ENCODE results near the gene BCAS3. TPM values are rescaled to one million over a fixed set of nuclear protein-coding genes. Genes with fewer than 3 reads are reported as not detected.

Gene BCAS3
- total and polyA plus RNA-seq, 3 experiments from 2014 or later = 10.7 to 35.3 (median 13.5) TPM

DNA sequence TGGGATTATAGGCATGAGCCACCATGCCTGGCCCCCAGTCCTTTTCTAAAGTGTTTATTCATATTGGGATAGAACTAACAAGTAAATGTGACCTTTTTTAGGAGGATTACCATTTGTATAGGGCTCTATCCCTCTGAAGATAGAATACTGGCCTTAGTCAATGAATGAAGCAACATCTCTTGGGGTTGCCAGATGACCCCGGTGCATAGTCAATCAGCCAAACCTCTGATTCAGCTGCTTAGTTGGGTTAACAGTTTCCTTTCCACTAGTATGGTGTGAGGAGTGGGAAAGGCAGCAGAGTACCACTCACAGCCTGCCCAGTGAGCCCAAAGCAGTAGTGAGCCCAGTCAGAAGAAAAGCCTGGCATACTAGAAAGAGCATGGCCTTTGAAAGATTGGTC, 627.4 kb downstream of the BCAS3 start:
- Mint-ChIP-seq H3K27ac (no peak overlapping the region), H3K27me3 (no peaks in the 10 kb centered on the region), H3K9me3 (no peaks in the 10 kb centered on the region), H3K4me3 (no peak overlapping the region), H3K4me1 (no peaks in the 10 kb centered on the region), H3K36me3 (peaks cover 0 to 9% (median 0%) of the 10 kb centered on the region in 3 donors)
- no peak for DNase-seq
- no peaks in the 10 kb centered on the region for H3K27me3 ChIP-seq (ENCODE audit: insufficient read depth, low read length, poor library complexity, severe bottlenecking)
- CTCF ChIA-PET = no interaction called here
- POLR2A ChIA-PET = no interaction called here
- no peak overlapping the region for H3K27ac ChIP-seq (ENCODE audit: low read depth, low read length)
- no peak overlapping the region for H3K4me3 ChIP-seq (ENCODE audit: low read length)
- H3K9me3 ChIP-seq (ENCODE audit: low read length) = no peaks in the 10 kb centered on the region
- H3K36me3 ChIP-seq (ENCODE audit: insufficient read depth, low read length) = no peaks in the 10 kb centered on the region
- H3K4me1 ChIP-seq (ENCODE audit: insufficient read depth, low read length) = no peaks in the 10 kb centered on the region

DNA sequence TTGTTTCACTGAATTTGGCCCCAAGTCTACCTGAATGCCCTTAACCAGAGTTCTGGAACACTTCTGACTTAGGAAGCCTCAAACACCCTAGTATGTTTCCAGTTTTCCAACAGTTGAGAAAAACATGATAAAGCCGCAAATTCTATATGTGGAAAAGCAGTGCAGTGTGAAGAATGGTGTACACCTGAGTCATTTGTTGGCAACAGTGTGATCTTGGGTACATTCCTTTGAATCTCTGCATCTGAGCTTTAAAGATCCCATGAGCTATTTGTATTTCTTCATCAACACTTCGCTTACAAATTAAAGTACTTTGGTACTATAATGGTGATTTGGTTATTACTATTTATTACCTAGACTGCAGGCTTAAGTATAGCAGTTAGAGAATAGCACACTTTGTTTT, 628.4 kb downstream of the BCAS3 start:
- no peak overlapping the region for H3K4me3 Mint-ChIP-seq
- Histone ChIP-seq H3K4me1 (ENCODE audit: insufficient read depth, low read length) (no peaks in the 10 kb centered on the region), H3K27me3 (ENCODE audit: insufficient read depth, low read length, poor library complexity, severe bottlenecking) (no peaks in the 10 kb centered on the region), H3K36me3 (ENCODE audit: insufficient read depth, low read length) (no peaks in the 10 kb centered on the region), H3K9me3 (ENCODE audit: low read length) (no peaks in the 10 kb centered on the region), H3K4me3 (ENCODE audit: low read length) (no peak overlapping the region), H3K27ac (ENCODE audit: low read depth, low read length) (no peak overlapping the region)
- CTCF ChIA-PET = no interaction called here
- POLR2A ChIA-PET = no interaction called here
- H3K27ac Mint-ChIP-seq = peak overlapping the region in 1 of 8 donors; percentile 6
- no peaks in the 10 kb centered on the region for H3K27me3 Mint-ChIP-seq
- peaks cover 0 to 9% (median 0%) of the 10 kb centered on the region in 3 donors for H3K36me3 Mint-ChIP-seq
- no peaks in the 10 kb centered on the region for H3K4me1 Mint-ChIP-seq
- no peak for DNase-seq
- no peaks in the 10 kb centered on the region for H3K9me3 Mint-ChIP-seq

DNA sequence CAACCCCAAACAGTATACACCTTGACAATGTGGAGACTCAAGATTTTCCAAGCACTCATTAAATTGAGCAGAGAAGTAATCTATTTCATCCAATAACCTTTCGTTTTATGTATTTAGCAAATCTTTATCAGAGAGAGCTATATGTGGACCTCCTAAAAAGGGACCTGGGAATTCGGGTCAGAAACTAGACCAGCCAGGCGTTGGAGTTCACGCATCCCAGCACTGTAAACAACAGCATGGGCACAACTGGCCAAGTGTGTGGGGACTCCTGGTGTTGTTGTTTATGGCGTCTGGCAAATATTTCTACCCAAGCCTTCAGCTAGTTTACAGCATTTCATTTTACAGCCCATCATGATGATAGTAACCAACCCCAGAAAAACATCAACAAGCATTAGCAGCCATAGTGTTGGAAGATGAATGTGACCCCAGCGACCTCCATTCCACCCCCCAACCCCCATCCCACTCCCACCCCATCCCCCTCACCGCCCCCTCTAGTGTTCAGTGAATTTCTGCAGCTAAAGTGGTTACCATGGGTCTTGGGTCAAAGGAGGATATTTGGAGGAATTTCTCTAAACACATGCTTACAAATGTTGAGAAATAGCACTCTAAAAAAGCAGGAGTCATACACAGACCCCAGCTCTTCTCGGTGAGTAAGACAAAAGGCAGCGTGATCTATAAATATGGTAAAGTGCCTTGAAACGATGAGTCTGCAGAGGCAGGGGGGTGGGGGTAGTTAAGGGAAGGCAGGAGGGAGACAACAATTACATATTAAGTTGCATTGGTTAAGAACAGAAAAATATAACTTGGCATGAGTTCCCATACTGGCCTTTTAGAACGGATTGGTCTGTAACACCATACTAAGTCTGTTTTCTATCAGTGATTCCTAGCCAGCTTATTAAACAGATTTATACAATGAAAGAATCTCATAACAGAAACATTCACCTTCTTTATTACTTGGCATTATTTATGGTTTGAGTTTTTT, 630.5 kb downstream of the BCAS3 start:
- ChIA-PET CTCF (interaction anchor here (1.4 kb wide), 1 partner anchor 118 kb away, joined by 5 read pairs; no protein-coding TSS in a partner anchor), POLR2A (no interaction called here)
- Mint-ChIP-seq H3K36me3 (peaks cover 0 to 6% (median 0%) of the 10 kb centered on the region in 3 donors), H3K4me1 (no peaks in the 10 kb centered on the region), H3K27me3 (no peaks in the 10 kb centered on the region), H3K4me3 (no peak overlapping the region), H3K9me3 (no peaks in the 10 kb centered on the region), H3K27ac (no peak overlapping the region)
- Histone ChIP-seq H3K27me3 (ENCODE audit: insufficient read depth, low read length, poor library complexity, severe bottlenecking) (no peaks in the 10 kb centered on the region), H3K27ac (ENCODE audit: low read depth, low read length) (no peak overlapping the region), H3K4me1 (ENCODE audit: insufficient read depth, low read length) (no peaks in the 10 kb centered on the region), H3K9me3 (ENCODE audit: low read length) (no peaks in the 10 kb centered on the region), H3K4me3 (ENCODE audit: low read length) (no peak overlapping the region), H3K36me3 (ENCODE audit: insufficient read depth, low read length) (no peaks in the 10 kb centered on the region)
- no peak for DNase-seq

DNA sequence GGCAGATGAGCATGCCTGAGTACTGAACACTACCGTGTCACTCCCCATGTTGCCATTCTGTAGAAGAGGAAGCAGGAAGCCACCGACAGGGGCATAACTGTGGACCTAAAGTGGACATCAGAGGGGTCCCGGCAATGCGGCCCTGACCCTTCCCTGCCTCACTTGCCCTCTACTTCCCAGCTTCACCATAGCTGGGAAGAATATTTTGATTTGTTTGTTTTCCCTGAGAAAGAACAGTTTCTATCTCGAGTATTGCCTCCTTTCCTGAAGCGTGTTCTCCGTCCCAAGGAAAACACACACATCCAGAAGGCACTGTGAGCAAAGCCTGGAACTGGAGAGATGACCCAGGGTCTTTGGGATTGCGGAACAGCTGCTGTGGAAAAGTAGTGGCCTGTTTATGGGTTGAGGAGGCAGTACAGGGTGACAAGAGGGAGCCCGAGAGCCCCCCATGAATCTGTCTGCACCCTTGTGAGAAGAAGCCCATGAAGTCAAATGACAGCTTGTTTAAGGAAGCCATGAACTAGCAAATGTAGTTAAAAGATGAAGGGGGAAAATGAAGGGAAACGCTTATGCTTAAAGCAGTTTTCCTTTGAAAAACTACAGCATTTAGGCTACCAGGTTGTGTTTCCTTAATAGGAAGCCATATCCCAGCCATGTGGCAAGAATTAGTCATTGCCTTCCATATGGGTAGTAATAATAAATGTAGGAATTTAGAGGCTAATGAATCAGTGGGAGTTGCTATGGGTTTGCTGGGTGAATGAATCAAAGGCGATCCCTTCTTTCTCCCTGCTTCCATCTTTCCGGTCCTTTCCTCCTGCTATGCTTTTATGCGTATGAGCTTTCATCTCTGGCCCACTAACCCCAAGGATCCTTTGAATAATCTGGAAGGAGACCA, 632.0 kb downstream of the BCAS3 start:
- Mint-ChIP-seq H3K27ac (no peak overlapping the region), H3K4me3 (no peak overlapping the region), H3K4me1 (no peaks in the 10 kb centered on the region), H3K27me3 (no peaks in the 10 kb centered on the region), H3K9me3 (no peaks in the 10 kb centered on the region), H3K36me3 (peaks cover 0 to 1% (median 0%) of the 10 kb centered on the region in 3 donors)
- Histone ChIP-seq H3K27me3 (ENCODE audit: insufficient read depth, low read length, poor library complexity, severe bottlenecking) (no peaks in the 10 kb centered on the region), H3K36me3 (ENCODE audit: insufficient read depth, low read length) (no peaks in the 10 kb centered on the region), H3K9me3 (ENCODE audit: low read length) (no peaks in the 10 kb centered on the region), H3K27ac (ENCODE audit: low read depth, low read length) (no peak overlapping the region), H3K4me3 (ENCODE audit: low read length) (no peak overlapping the region), H3K4me1 (ENCODE audit: insufficient read depth, low read length) (no peaks in the 10 kb centered on the region)
- POLR2A ChIA-PET = no interaction called here
- CTCF ChIA-PET = no interaction called here
- no peak for DNase-seq

DNA sequence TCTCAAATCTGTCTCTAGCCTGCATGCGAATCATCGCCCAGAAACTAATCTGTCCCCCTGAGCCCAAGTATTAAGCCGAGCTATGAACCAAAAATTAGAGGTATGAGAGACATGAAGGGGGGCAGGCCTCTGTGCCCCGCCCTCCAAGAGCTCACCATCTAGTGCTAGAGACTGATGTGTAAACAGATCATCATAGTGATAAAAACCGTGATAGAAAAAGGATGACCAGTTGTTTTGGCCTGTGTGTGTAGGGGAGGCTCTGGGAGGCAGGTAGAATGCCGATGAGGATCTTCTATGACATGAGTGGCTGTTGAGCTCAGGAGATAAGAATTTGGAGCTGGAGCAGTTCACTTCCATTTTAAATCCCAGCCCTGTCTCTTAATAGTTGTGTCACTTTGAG, 632.9 kb downstream of the BCAS3 start:
- no peaks in the 10 kb centered on the region for H3K27me3 ChIP-seq (ENCODE audit: insufficient read depth, low read length, poor library complexity, severe bottlenecking)
- no peak for DNase-seq
- H3K4me3 ChIP-seq (ENCODE audit: low read length) = no peak overlapping the region
- peaks cover 0 to 1% (median 0%) of the 10 kb centered on the region in 3 donors for H3K36me3 Mint-ChIP-seq
- ChIA-PET POLR2A (no interaction called here), CTCF (no interaction called here)
- no peaks in the 10 kb centered on the region for H3K9me3 ChIP-seq (ENCODE audit: low read length)
- no peaks in the 10 kb centered on the region for H3K4me1 ChIP-seq (ENCODE audit: insufficient read depth, low read length)
- peaks cover 0 to 1% (median 0%) of the 10 kb centered on the region in 5 donors for H3K9me3 Mint-ChIP-seq
- H3K4me1 Mint-ChIP-seq = no peaks in the 10 kb centered on the region
- no peaks in the 10 kb centered on the region for H3K36me3 ChIP-seq (ENCODE audit: insufficient read depth, low read length)
- H3K27ac Mint-ChIP-seq = no peak overlapping the region
- H3K27ac ChIP-seq (ENCODE audit: low read depth, low read length) = no peak overlapping the region
- peaks cover 0 to under 1% of the 10 kb centered on the region in 2 donors for H3K27me3 Mint-ChIP-seq
- no peak overlapping the region for H3K4me3 Mint-ChIP-seq

DNA sequence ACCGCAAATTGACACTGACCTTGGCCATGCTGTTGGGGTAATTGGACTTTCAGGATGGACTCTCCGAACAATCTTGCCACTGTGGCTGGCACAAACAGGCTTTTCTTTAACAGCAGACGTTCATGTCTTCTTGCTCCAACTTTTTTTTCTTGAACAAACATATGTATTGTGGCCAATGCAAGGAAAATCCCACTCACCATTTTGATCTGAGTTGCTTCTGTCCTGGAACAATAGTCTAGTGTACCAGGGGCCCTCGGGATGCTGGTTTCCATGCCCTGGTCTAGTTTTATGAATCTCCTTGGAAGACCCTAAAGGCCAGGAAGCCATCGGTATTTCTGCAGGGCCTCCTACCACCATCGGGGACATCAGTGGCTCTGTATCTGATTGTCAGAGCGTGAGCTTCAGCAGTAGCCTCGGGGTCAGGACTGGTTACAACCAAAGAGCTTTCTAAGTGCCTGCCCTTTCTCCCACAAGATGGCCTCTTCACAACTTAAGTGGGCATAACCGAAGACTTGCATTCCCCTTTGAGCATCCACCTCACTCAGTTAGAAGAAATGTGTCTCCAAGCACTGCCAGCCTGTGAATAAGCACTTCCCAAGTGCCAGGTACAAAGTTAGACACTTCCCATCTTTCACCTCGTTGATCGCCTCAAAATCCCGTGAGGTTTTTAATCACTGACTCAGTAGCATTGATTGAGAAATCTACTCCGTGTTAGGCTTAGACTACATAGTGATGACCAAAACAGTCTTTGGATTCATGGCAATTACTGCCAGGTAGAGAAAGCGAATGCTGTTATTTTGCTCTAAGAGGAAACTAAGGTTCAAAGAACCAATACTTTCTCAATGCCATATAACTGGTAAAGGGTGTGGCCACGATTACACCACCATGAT, 635.0 kb downstream of the BCAS3 start:
- H3K9me3 Mint-ChIP-seq = peaks cover 0 to 1% (median 0%) of the 10 kb centered on the region in 5 donors
- Histone ChIP-seq H3K4me1 (ENCODE audit: insufficient read depth, low read length) (no peaks in the 10 kb centered on the region), H3K4me3 (ENCODE audit: low read length) (no peak overlapping the region), H3K9me3 (ENCODE audit: low read length) (no peaks in the 10 kb centered on the region), H3K36me3 (ENCODE audit: insufficient read depth, low read length) (no peaks in the 10 kb centered on the region), H3K27me3 (ENCODE audit: insufficient read depth, low read length, poor library complexity, severe bottlenecking) (no peaks in the 10 kb centered on the region), H3K27ac (ENCODE audit: low read depth, low read length) (no peak overlapping the region)
- ChIA-PET POLR2A (no interaction called here), CTCF (no interaction called here)
- H3K27ac Mint-ChIP-seq = no peak overlapping the region
- peaks cover 0 to 4% of the 10 kb centered on the region in 2 donors for H3K27me3 Mint-ChIP-seq
- no peaks in the 10 kb centered on the region for H3K36me3 Mint-ChIP-seq
- no peaks in the 10 kb centered on the region for H3K4me1 Mint-ChIP-seq
- no peak for DNase-seq
- H3K4me3 Mint-ChIP-seq = no peak overlapping the region

GRCh38 chr17:61313461-61314326, 636.0 kb downstream of the BCAS3 start:
- no peaks in the 10 kb centered on the region for H3K36me3 ChIP-seq (ENCODE audit: insufficient read depth, low read length)
- Mint-ChIP-seq H3K36me3 (no peaks in the 10 kb centered on the region), H3K9me3 (peaks cover 0 to 1% (median 0%) of the 10 kb centered on the region in 5 donors), H3K27me3 (peaks cover 0 to 4% of the 10 kb centered on the region in 2 donors), H3K4me3 (peak overlapping the region in 1 of 7 donors; percentile 3), H3K4me1 (no peaks in the 10 kb centered on the region), H3K27ac (no peak overlapping the region)
- ChIA-PET POLR2A (no interaction called here), CTCF (no interaction called here)
- DNase-seq = no peak
- no peaks in the 10 kb centered on the region for H3K9me3 ChIP-seq (ENCODE audit: low read length)
- no peak overlapping the region for H3K27ac ChIP-seq (ENCODE audit: low read depth, low read length)
- no peaks in the 10 kb centered on the region for H3K4me1 ChIP-seq (ENCODE audit: insufficient read depth, low read length)
- H3K27me3 ChIP-seq (ENCODE audit: insufficient read depth, low read length, poor library complexity, severe bottlenecking) = no peaks in the 10 kb centered on the region
- no peak overlapping the region for H3K4me3 ChIP-seq (ENCODE audit: low read length)
